GM12878 (cell line): ENCODE measurements around the gene DIP2B.

Experiments
- ASH2L ChIP-seq: fragments of 300-600, 200-600 bp; sonication (generic); IDR thresholded peaks from 2 replicates; pipeline ENCODE4 v1.6.1; 2017; ENCODE audit warnings: low read depth, mild to moderate bottlenecking, borderline replicate concordance
- CBX3 ChIP-seq: fragments of 200-600 bp; sonication (generic); IDR thresholded peaks from 2 replicates; pipeline ENCODE4 v1.6.1; 2016; ENCODE audit warnings: low read depth, borderline replicate concordance
- CTCF ChIP-seq, 3 experiments: IDR thresholded peaks in 2 of 3; conservative IDR thresholded peaks in 1 of 3; 2 replicates each; pipeline ENCODE4 v1.5.1; 2011; ENCODE audit warnings: low read depth in 3 of 3, low read length in 3 of 3, mild to moderate bottlenecking in 3 of 3, control low read depth in 2 of 3, moderate library complexity in 2 of 3, inconsistent platforms in 1 of 3, mixed read lengths in 1 of 3; ENCODE audit not compliant: control insufficient read depth in 2 of 3, insufficient read depth in 1 of 3; ENCODE audit errors: extremely low read depth in 1 of 3
- EP300 ChIP-seq, 2 experiments: fragments of 150-350 bp in 1 of 2; IDR thresholded peaks; 2 replicates each; pipeline ENCODE4 v1.6.1; 2011 to 2012; ENCODE audit warnings: low read depth in 2 of 2, low read length in 2 of 2, borderline replicate concordance in 1 of 2, improper control_type of control experiment in 1 of 2, inconsistent platforms in 1 of 2; ENCODE audit not compliant: control insufficient read depth in 1 of 2
- MXI1 ChIP-seq: fragments of 150-350 bp; IDR thresholded peaks from 2 replicates; pipeline ENCODE4 v1.6.1; 2011; ENCODE audit warnings: low read depth, mild to moderate bottlenecking, inconsistent platforms, low read length, improper control_type of control experiment
- PKNOX1 ChIP-seq: fragments of 450-650 bp; IDR thresholded peaks from 2 replicates; pipeline ENCODE4 v1.6.1; 2016; ENCODE audit warnings: mild to moderate bottlenecking
- POLR2AphosphoS2 ChIP-seq: IDR thresholded peaks from 2 replicates; pipeline ENCODE4 v1.6.1; 2011; ENCODE audit warnings: low read depth, mild to moderate bottlenecking, low read length, improper control_type of control experiment, moderate library complexity
- POLR2AphosphoS5 ChIP-seq: IDR thresholded peaks from 2 replicates; pipeline ENCODE4 v1.6.1; 2011; ENCODE audit warnings: mild to moderate bottlenecking, low read length, inconsistent platforms
- RB1 ChIP-seq: fragments of 450-650 bp; formaldehyde crosslinking; IDR thresholded peaks from 2 replicates; pipeline ENCODE4 v1.6.1; 2017; ENCODE audit warnings: mild to moderate bottlenecking, borderline replicate concordance
- SMAD1 ChIP-seq: fragments of 450-650 bp; IDR thresholded peaks from 2 replicates; pipeline ENCODE4 v1.6.1; 2018; ENCODE audit warnings: mild to moderate bottlenecking, low read depth; ENCODE audit not compliant: partially characterized antibody
- SUZ12 ChIP-seq: fragments of 200-600 bp; sonication (generic); IDR thresholded peaks from one replicate; pipeline ENCODE4 v1.6.1; 2018; ENCODE audit warnings: antibody characterized with exemption, mild to moderate bottlenecking; ENCODE audit not compliant: unreplicated experiment
- WRNIP1 ChIP-seq: IDR thresholded peaks from 2 replicates; pipeline ENCODE4 v1.6.1; 2011; ENCODE audit warnings: low read depth, low read length, improper control_type of control experiment, borderline replicate concordance
- YY1 ChIP-seq: IDR thresholded peaks from 2 replicates; pipeline ENCODE4 v1.6.1; 2011; ENCODE audit warnings: low read depth, mild to moderate bottlenecking, low read length
- ZNF24 ChIP-seq: fragments of 450-650 bp; IDR thresholded peaks from 2 replicates; pipeline ENCODE4 v1.6.1; 2017; ENCODE audit warnings: antibody characterized with exemption, mild to moderate bottlenecking

GRCh38 chr12:50518090-50518489 is 13.3 kb downstream of the DIP2B start:
- TF ChIP-seq ASH2L (no peak), POLR2AphosphoS5 (no peak), CBX3 (no peak), CTCF (IDR thresholded peaks at IDR 0.05 in 2 of 3, conservative IDR thresholded peaks at IDR 0.05 in 1 of 3; ENCODE audit: control insufficient read depth in 2 of 3, extremely low read depth in 1 of 3, insufficient read depth in 1 of 3, low read depth in 3 of 3, low read length in 3 of 3) (no peak), EP300 (IDR thresholded peaks at IDR 0.05; ENCODE audit: borderline replicate concordance in 1 of 2, control insufficient read depth in 1 of 2, low read depth in 2 of 2, low read length in 2 of 2) (no peak), ZNF24 (no peak), PKNOX1 (no peak), POLR2AphosphoS2 (no peak), YY1 (no peak), SMAD1 (no peak), WRNIP1 (no peak), SUZ12 (no peak), RB1 (no peak), MXI1 (no peak)
